HepG2 (cell line): ENCODE results near the gene TADA2A. TPM values are rescaled to one million over a fixed set of nuclear protein-coding genes. Genes with fewer than 3 reads are reported as not detected.

Source experiments
- ATAC-seq: fragments of 200-7000 bp; cut with Tn5 transposase; 3 replicates; pipeline ENCODE4 v1.9.1; 2020; ENCODE audit warnings: mild to moderate bottlenecking, moderate library complexity
- BruUV-seq: library from RNA; stranded (reverse); fragments of 400-500 nt; replicated peaks from 2 replicates; lab custom pipeline; 2021; lab: Mats Ljungman, UMichigan
- CTCF ChIA-PET: fragments of 300-600 bp; formaldehyde crosslinking; extraction: SDS; loops from one replicate; lab custom pipeline; 2021; ENCODE audit warnings: low total read pairs, inconsistent platforms, low intra/inter-chr PET ratio; lab: Yijun Ruan, JAX
- POLR2A ChIA-PET: fragments of 350-600 bp; sonication (Branson Sonifier 250); formaldehyde crosslinking; loops from one replicate; lab custom pipeline; 2020; ENCODE audit warnings: antibody characterized with exemption, inconsistent platforms; lab: Yijun Ruan, JAX
- DNase-seq: peaks from one replicate; pipeline ENCODE4 v3.0.0-alpha.2; 2015; ENCODE audit warnings: low spot score
- FAIRE-seq: peaks from 3 replicates; lab custom pipeline; 2011; peaks lifted over from hg19 to GRCh38; lab: Jason Lieb, UNC
- H2AFZ ChIP-seq: one replicate; pipeline ENCODE4 v1.6.1; 2011; ENCODE audit warnings: low read length, inconsistent platforms
- H3K27ac ChIP-seq: fragments of 300-600 bp; 3 replicates; pipeline ENCODE4 v1.8.0; 2011; ENCODE audit warnings: mixed run types, mild to moderate bottlenecking, mixed read lengths, low read length, inconsistent platforms; ENCODE audit not compliant: insufficient read depth; ENCODE audit errors: extremely low read length
- H3K27me3 ChIP-seq, 2 experiments: fragments of 200-600 bp in 1 of 2; 2 replicates in 1 of 2; 3 replicates in 1 of 2; pipeline versions ENCODE4 v1.6.0 to v1.8.0; 2011; ENCODE audit warnings: low read length in 2 of 2, mild to moderate bottlenecking in 2 of 2, moderate library complexity in 2 of 2, inconsistent platforms in 1 of 2; ENCODE audit not compliant: insufficient read depth in 2 of 2, control insufficient read depth in 1 of 2
- H3K36me3 ChIP-seq, 2 experiments: fragments of 200-600 bp in 1 of 2; replicated peaks in 1 of 2; 2 replicates in 1 of 2; 3 replicates in 1 of 2; pipeline versions ENCODE4 v1.5.1 to v1.8.0; 2011; ENCODE audit warnings: low read length in 2 of 2, inconsistent platforms in 1 of 2; ENCODE audit not compliant: insufficient read depth in 2 of 2, control insufficient read depth in 1 of 2
- H3K4me1 ChIP-seq: 2 replicates; pipeline ENCODE4 v1.5.1; 2012; ENCODE audit warnings: low read length, inconsistent platforms; ENCODE audit not compliant: insufficient read depth
- H3K4me2 ChIP-seq: 2 replicates; pipeline ENCODE4 v1.6.0; 2011; ENCODE audit warnings: low read depth, low read length, inconsistent platforms
- H3K4me3 ChIP-seq, 3 experiments: fragments of 200-600 bp in 1 of 3; sonication (generic), shearing (Covaris generic) in 1 of 3; replicated peaks in 1 of 3; 2 replicates each; pipeline ENCODE4 v1.5.1; 2011 to 2016; ENCODE audit warnings: low read length in 3 of 3, inconsistent platforms in 2 of 3, low read depth in 2 of 3, mild to moderate bottlenecking in 2 of 3, control low read depth in 1 of 3, mixed read lengths in 1 of 3; ENCODE audit not compliant: insufficient read depth in 1 of 3
- H3K79me2 ChIP-seq: one replicate; pipeline ENCODE4 v1.6.1; 2011; ENCODE audit warnings: low read length, inconsistent platforms; ENCODE audit not compliant: insufficient read depth
- H3K9ac ChIP-seq: 2 replicates; pipeline ENCODE4 v1.6.0; 2011; ENCODE audit warnings: mild to moderate bottlenecking, low read depth, low read length, inconsistent platforms; ENCODE audit not compliant: insufficient read depth
- H3K9me3 ChIP-seq: 2 replicates; pipeline ENCODE4 v1.5.1; 2012; ENCODE audit warnings: mild to moderate bottlenecking, low read length
- H4K20me1 ChIP-seq: 2 replicates; pipeline ENCODE4 v1.6.0; 2011; ENCODE audit warnings: inconsistent platforms, mild to moderate bottlenecking, low read length, moderate library complexity; ENCODE audit not compliant: insufficient read depth
- CEBPG ChIP-seq: IDR thresholded peaks from 2 replicates; pipeline ENCODE4 v1.6.1; 2016
- HNF1B ChIP-seq: sonication (generic); formaldehyde crosslinking; IDR thresholded peaks from 2 replicates; pipeline ENCODE4 v1.5.1; 2020; ENCODE audit warnings: mild to moderate bottlenecking, moderate library complexity, missing genetic modification reagents
- MXD1 ChIP-seq: sonication (generic); formaldehyde crosslinking; IDR thresholded peaks from 2 replicates; pipeline ENCODE4 v1.4.0; 2020; ENCODE audit warnings: mild to moderate bottlenecking, missing genetic modification reagents
- SIX1 ChIP-seq: sonication (generic); formaldehyde crosslinking; IDR thresholded peaks from 2 replicates; pipeline ENCODE4 v1.4.0; 2020; ENCODE audit warnings: missing genetic modification reagents, borderline replicate concordance
- SIX4 ChIP-seq: sonication (generic); formaldehyde crosslinking; IDR thresholded peaks from 2 replicates; pipeline ENCODE4 v1.4.0; 2020; ENCODE audit warnings: missing genetic modification reagents
- THRA ChIP-seq: sonication (generic); formaldehyde crosslinking; IDR thresholded peaks from 2 replicates; pipeline ENCODE4 v1.4.0; 2020; ENCODE audit warnings: missing genetic modification reagents, borderline replicate concordance
- ZFP36 ChIP-seq: fragments of 150-350 bp; IDR thresholded peaks from 2 replicates; pipeline ENCODE4 v1.6.1; 2018; ENCODE audit warnings: borderline replicate concordance, low read length, low read depth; ENCODE audit not compliant: partially characterized antibody
- ZNF230 ChIP-seq: sonication (generic); formaldehyde crosslinking; IDR thresholded peaks from 2 replicates; pipeline ENCODE4 v1.4.0; 2020; ENCODE audit warnings: mild to moderate bottlenecking, missing genetic modification reagents
- ZNF33A ChIP-seq: sonication (generic); formaldehyde crosslinking; IDR thresholded peaks from 2 replicates; pipeline ENCODE4 v1.5.1; 2020; ENCODE audit warnings: missing genetic modification reagents, mild to moderate bottlenecking, moderate library complexity, borderline replicate concordance
- ZNF460 ChIP-seq: sonication (generic); formaldehyde crosslinking; IDR thresholded peaks from 2 replicates; pipeline ENCODE4 v1.5.1; 2020; ENCODE audit warnings: missing genetic modification reagents, mild to moderate bottlenecking, borderline replicate concordance
- ZNF770 ChIP-seq: sonication (generic); formaldehyde crosslinking; IDR thresholded peaks from 2 replicates; pipeline ENCODE4 v1.5.0; 2020; ENCODE audit warnings: mild to moderate bottlenecking, missing genetic modification reagents
- ZSCAN21 ChIP-seq: sonication (generic); formaldehyde crosslinking; IDR thresholded peaks from 2 replicates; pipeline ENCODE4 v1.8.0; 2022; ENCODE audit warnings: mild to moderate bottlenecking, missing genetic modification reagents, moderate library complexity, borderline replicate concordance
- WGBS: methylation state at CpG from one replicate; pipeline ENCODE4 v1.1.6; 2017; ENCODE audit warnings: low lambda C conversion rate; 5-methylcytosine and 5-hydroxymethylcytosine counted together
- in situ Hi-C: cut with HindIII; loops from 2 replicates; pipeline ENCODE4 v1.10.0; 2017; ENCODE audit warnings: low pct_unique_long_range_greater_than_20kb; ENCODE audit not compliant: extremely low pct_ligation_motif_present
- intact Hi-C: fragments of 100-400 bp; cut with micrococcal nuclease; formaldehyde crosslinking; loops from one replicate; pipeline ENCODE4 v1.10.0; 2022; ENCODE audit not compliant: unreplicated experiment
- polyA plus RNA-seq, 8 experiments: library from polyadenylated mRNA; depleted of rRNA in 3 of 8; stranded (reverse) in 7 of 8; unstranded in 1 of 8; fragments of >200 nt; fragmentation: Illumina TruSeq in 4 of 8; extraction: Trizol in 4 of 8; gene quantifications; 2 replicates each; pipeline versions ENCODE4 v1.2.1 to v1.2.3, GENCODE V29; 2011 to 2016; ENCODE audit warnings: low read depth in 4 of 8, missing spikeins in 1 of 8, mixed read lengths in 1 of 8; ENCODE audit not compliant: insufficient read depth in 1 of 8
- total RNA-seq, 5 experiments: library from RNA; depleted of rRNA; stranded (reverse); fragments of >200 nt; fragmentation: Illumina TruSeq; extraction: Trizol; gene quantifications; 2 replicates each; pipeline ENCODE4 v1.2.3, GENCODE V29; 2016; ENCODE audit warnings: low read depth in 1 of 5

Gene TADA2A
- total and polyA plus RNA-seq, 2 of the 13 experiments (the other 11 are each of a cell fraction or from before 2014, with no cell fraction given) = 8.0 to 14.0 TPM

- Histone ChIP-seq H3K9ac (no peak overlapping the region), H3K79me2 (no peaks in the 10 kb centered on the region), H4K20me1 (no peaks in the 10 kb centered on the region), H3K27me3 (no peaks in the 10 kb centered on the region)
- BruUV-seq = no TSS peak
- TF ChIP-seq SIX4 = peak; percentile 91
- peak; percentile 88 for TF ChIP-seq ZNF460
- TF ChIP-seq ZFP36 = no peak
- TF ChIP-seq SIX1 (CRISPR knock-in tag) = peak; percentile 66; the same call in 1 of the 2 replicates
- TF ChIP-seq CEBPG (CRISPR knock-in tag) = peak; percentile 80
- TF ChIP-seq, all 625 proteins: peak for 4
- Histone ChIP-seq H3K4me3 (no peak overlapping the region), H3K27ac (no peak overlapping the region), H3K4me2 (no peak overlapping the region), H3K9me3 (no peaks in the 10 kb centered on the region), H3K4me1 (peaks cover 11% of the 10 kb centered on the region; the same call in 1 of the 2 replicates), H3K36me3 (peaks cover 3 to 43% of the 10 kb centered on the region in 2 experiments; a peak in 4 of 5 replicates), H2AFZ (no peak overlapping the region)
- no peak for FAIRE-seq
- intact Hi-C loops = no loop called here
- ATAC-seq = no peak
- no peak for DNase-seq
- CTCF ChIA-PET = no interaction called here
- POLR2A ChIA-PET = interaction anchor here (2.8 kb wide), 1 partner anchor 16 kb away, joined by 9 read pairs; the partner anchor contains the start of genes ACACA and TADA2A
- in situ Hi-C loops = no loop called here
- whole genome bisulfite sequencing = 58% methylated on average over 4 of the region's 4 CpGs
Measured at GRCh38 chr17:37422971-37423625, 16.4 kb downstream of the TADA2A start.

GRCh38 chr17:37425268-37425667 lies 18.6 kb downstream of the TADA2A start:
- in situ Hi-C loops = no loop called here
- FAIRE-seq = no peak
- DNase-seq = no peak
- peaks cover 11% of the 10 kb centered on the region; the same call in 1 of the 2 replicates for H3K4me1 ChIP-seq
- intact Hi-C loops = no loop called here
- H3K9me3 ChIP-seq = no peaks in the 10 kb centered on the region
- no peaks in the 10 kb centered on the region for H3K79me2 ChIP-seq
- H4K20me1 ChIP-seq = no peaks in the 10 kb centered on the region
- no peak overlapping the region for H3K27ac ChIP-seq
- no peak overlapping the region for H3K9ac ChIP-seq
- H3K4me3 ChIP-seq = no peak overlapping the region
- ATAC-seq = no peak
- BruUV-seq = no TSS peak
- POLR2A ChIA-PET = no interaction called here
- 94% methylated on average over 1 of the region's 1 CpG for WGBS
- no peak overlapping the region for H3K4me2 ChIP-seq
- no peaks in the 10 kb centered on the region for H3K27me3 ChIP-seq
- CTCF ChIA-PET = no interaction called here
- H2AFZ ChIP-seq = no peak overlapping the region
- H3K36me3 ChIP-seq = peaks cover 7 to 43% of the 10 kb centered on the region in 2 experiments; a peak in 4 of 5 replicates
- no peak for TF ChIP-seq ZNF33A
- TF ChIP-seq MXD1 (CRISPR knock-in tag) = no peak
- TF ChIP-seq ZNF770 (CRISPR knock-in tag) = no peak
- TF ChIP-seq ZSCAN21 (CRISPR knock-in tag) = no peak
- no peak for TF ChIP-seq ZNF230 (CRISPR knock-in tag)
- no peak for TF ChIP-seq THRA (CRISPR knock-in tag)
- TF ChIP-seq HNF1B (CRISPR knock-in tag) = no peak
